Psoas muscle (tissue), 8 donors: ENCODE results near the gene PPFIBP2. TPM values are rescaled to one million over a fixed set of nuclear protein-coding genes. Genes with fewer than 3 reads are reported as not detected.

ENCODE experiments used
- ATAC-seq, 4 donors: fragments of 200-7000 bp; cut with Tn5 transposase; one replicate each; pipeline ENCODE4 v1.9.1; 2020; ENCODE audit warnings: moderate library complexity in 3 of 4, mild to moderate bottlenecking in 2 of 4
- DNase-seq, 2 donors: peaks; one replicate each; pipeline ENCODE4 v3.0.0-alpha.2; 2020
- H3K27ac ChIP-seq: fragments of 200-600 bp; one replicate; pipeline ENCODE4 v1.8.0; 2022
- H3K27me3 ChIP-seq, 3 donors: fragments of 200-600 bp in 1 of 3; one replicate each; pipeline versions ENCODE4 v1.6.1 to v1.8.0; 2013 to 2022; ENCODE audit warnings: low read length in 2 of 3, mild to moderate bottlenecking in 2 of 3, moderate library complexity in 1 of 3; ENCODE audit not compliant: insufficient read depth in 3 of 3
- H3K36me3 ChIP-seq, 2 donors: fragments of 200-600 bp in 1 of 2; one replicate each; pipeline versions ENCODE4 v1.6.1 to v1.8.0; 2013 to 2022; ENCODE audit warnings: low read depth in 1 of 2, mild to moderate bottlenecking in 1 of 2, moderate library complexity in 1 of 2; ENCODE audit not compliant: insufficient read depth in 1 of 2
- H3K4me1 ChIP-seq: fragments of 200-600 bp; one replicate; pipeline ENCODE4 v1.8.0; 2022
- H3K4me3 ChIP-seq: fragments of 200-600 bp; one replicate; pipeline ENCODE4 v1.8.0; 2022; ENCODE audit warnings: mild to moderate bottlenecking
- H3K9me3 ChIP-seq: fragments of 200-600 bp; one replicate; pipeline ENCODE4 v1.8.0; 2022
- CTCF ChIP-seq: fragments of 200-600 bp; IDR thresholded peaks from one replicate; pipeline ENCODE4 v1.8.0; 2022; ENCODE audit warnings: antibody characterized with exemption
- WGBS, 3 donors: extraction: QIAGEN DNeasy Blood & Tissue Kit; methylation state at CpG; one replicate each; pipeline versions ENCODE4 v1.1.6 to v1.1.7; 2013; 5-methylcytosine and 5-hydroxymethylcytosine counted together
- intact Hi-C, 2 donors: fragments of 100-400 bp; cut with DNase I; formaldehyde crosslinking; loops; one replicate each; pipeline versions ENCODE4 v1.11.0 to v1.14.2; 2022
- polyA plus RNA-seq, 3 donors: library from polyadenylated mRNA; stranded (reverse); fragments of 200-250 nt; gene quantifications; one replicate each; pipeline ENCODE4 v1.2.3, GENCODE V29; 2013
- total RNA-seq, 4 donors: library from RNA; stranded (reverse); fragmentation: NEBNext Ultra II Directional in 2 of 4; extraction: Animal tissue kit (Norgen Biotek cat#: 25700) in 2 of 4; gene quantifications; one replicate each; pipeline versions ENCODE4 v1.2.1 to v1.2.4, GENCODE V29; 2021 to 2023
- donor health status: healthy with polysubstance abuse.
- donor health status: DM: no; HTN: no; CAD: no; lungs with moderate emphysema.
- donor health status: Bipolar disorder and iron deficiency.
- donor health status: healthy.
- donor health status: DM: yes; HTN: yes; CAD: no.
- donor health status: DM: no; HTN: no; CAD: no.
- donor health status: DM: no; HTN: no; CAD: no.
- donor health status: DM: yes; HTN: yes; CAD: no.

The PPFIBP2 gene
- total and polyA plus RNA-seq, 7 donors: 7.4 to 54.8 (median 19.7) TPM

GRCh38 chr11:7528514-7529049 lies 14.8 kb downstream of the PPFIBP2 start:
- no peak for DNase-seq
- TF ChIP-seq CTCF: no peak
- intact Hi-C loops: no loop called here
- H3K4me1 ChIP-seq: peaks cover 42% of the 10 kb centered on the region
- no peak overlapping the region for H3K27ac ChIP-seq
- H3K36me3 ChIP-seq: no peaks in the 10 kb centered on the region
- H3K9me3 ChIP-seq: no peaks in the 10 kb centered on the region
- 94 to 99% (median 96%) methylated on average over 4 of the region's 4 CpGs for WGBS, 3 donors
- H3K4me3 ChIP-seq: no peak overlapping the region
- ATAC-seq: no peak
- H3K27me3 ChIP-seq: no peaks in the 10 kb centered on the region

- ATAC-seq: peak; percentile 69 to 85 (median 72)
- 36 to 90% (median 52%) methylated on average over 1 of the region's 1 CpG for WGBS, 3 donors
- intact Hi-C loops: no loop called here
- no peak for DNase-seq
- no peaks in the 10 kb centered on the region for H3K9me3 ChIP-seq
- peaks cover 37% of the 10 kb centered on the region for H3K4me1 ChIP-seq
- no peak for TF ChIP-seq CTCF
- H3K27ac ChIP-seq: no peak overlapping the region
- H3K36me3 ChIP-seq: no peaks in the 10 kb centered on the region
- no peak overlapping the region for H3K4me3 ChIP-seq
- H3K27me3 ChIP-seq: no peaks in the 10 kb centered on the region
Measured at GRCh38 chr11:7530013-7530640, 16.3 kb downstream of the PPFIBP2 start.

DNA sequence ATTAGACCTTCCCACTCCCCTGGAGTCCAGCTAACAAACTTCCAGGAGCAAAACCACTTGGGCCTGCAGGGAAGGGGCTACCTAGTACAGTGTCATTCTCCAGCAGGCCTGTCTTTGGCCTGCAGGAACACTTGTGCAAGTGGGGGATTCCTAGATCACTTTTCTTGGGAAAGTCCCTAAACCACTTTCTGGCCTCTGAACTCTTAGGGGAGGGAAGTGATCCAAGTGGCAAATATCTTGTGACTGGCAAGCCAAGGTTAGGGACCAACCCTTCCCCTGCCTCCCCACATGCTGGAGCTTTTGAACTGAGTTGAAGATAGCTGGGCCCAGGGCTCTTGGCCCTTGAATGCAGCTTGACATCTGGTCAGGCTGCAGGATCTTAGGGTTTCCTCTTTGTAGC lies 17.2 kb downstream of the PPFIBP2 start:
- DNase-seq (no peak), ATAC-seq (no peak)
- Histone ChIP-seq H3K9me3 (no peaks in the 10 kb centered on the region), H3K36me3 (no peaks in the 10 kb centered on the region), H3K4me1 (peaks cover 37% of the 10 kb centered on the region), H3K4me3 (no peak overlapping the region), H3K27me3 (no peaks in the 10 kb centered on the region), H3K27ac (no peak overlapping the region)
- TF ChIP-seq CTCF: no peak
- intact Hi-C loops: no loop called here

- Histone ChIP-seq H3K27me3 (no peaks in the 10 kb centered on the region), H3K36me3 (no peaks in the 10 kb centered on the region), H3K9me3 (no peaks in the 10 kb centered on the region), H3K4me1 (peaks cover 39% of the 10 kb centered on the region), H3K4me3 (no peak overlapping the region), H3K27ac (no peak overlapping the region)
- intact Hi-C loops: no loop called here
- no peak for TF ChIP-seq CTCF
- ATAC-seq (no peak), DNase-seq (no peak)
- 74 to 84% (median 77%) methylated on average over 8 of the region's 8 CpGs for WGBS, 3 donors
Measured at GRCh38 chr11:7532405-7533145, 18.8 kb downstream of the PPFIBP2 start.
